ENCODE data around the gene MPPE1. TPM values are rescaled to one million over a fixed set of nuclear protein-coding genes. Genes with fewer than 3 reads are reported as not detected.
A peak's percentile ranks its signal among the peaks of the same experiment; 100 is the strongest.

The MPPE1 gene
- total RNA-seq, 1 experiment from 2014 or later: 37.6 TPM

DNA sequence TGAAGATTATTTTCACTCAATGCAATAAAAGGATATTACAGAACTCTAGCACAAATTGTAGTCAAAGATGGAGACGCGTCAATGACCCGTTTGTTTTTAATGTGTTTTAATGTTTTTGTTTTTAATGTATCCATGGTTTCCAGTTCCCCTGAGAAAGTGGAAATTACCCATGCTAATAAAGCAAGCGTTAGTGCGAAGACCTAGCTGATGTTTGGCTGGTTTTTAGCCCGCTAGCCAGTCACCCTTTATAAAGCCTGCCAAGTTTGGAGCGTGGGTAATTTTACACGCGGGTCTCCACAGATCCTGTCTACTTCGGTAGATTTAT lies 57.3 kb downstream of the MPPE1 start:
- CTCF ChIA-PET: no interaction called here
- Mint-ChIP-seq H3K36me3 (ENCODE audit: insufficient read depth, unreplicated experiment) (peaks cover 53% of the 10 kb centered on the region), H3K27ac (ENCODE audit: unreplicated experiment) (peak overlapping the region; percentile 96), H3K4me3 (ENCODE audit: low read depth, unreplicated experiment) (peak overlapping the region; percentile 88), H3K27me3 (ENCODE audit: unreplicated experiment) (no peaks in the 10 kb centered on the region), H3K4me1 (ENCODE audit: low read depth, unreplicated experiment) (peaks cover 17% of the 10 kb centered on the region), H3K9me3 (ENCODE audit: low read depth, unreplicated experiment) (no peaks in the 10 kb centered on the region)
- TF ChIP-seq CTCF (IDR thresholded peaks at IDR 0.05; ENCODE audit: unreplicated experiment): no peak
- BruUV-seq (replicated peaks): TSS peak; percentile 79
- DNase-seq: no peak
- intact Hi-C loops (cut with micrococcal nuclease; ENCODE audit: unreplicated experiment): loop anchor here (2.0 to 10.0 kb wide), 2 partner anchors 58 to 134 kb away; partner anchors contain the start of genes IMPA2 and MPPE1

DNA sequence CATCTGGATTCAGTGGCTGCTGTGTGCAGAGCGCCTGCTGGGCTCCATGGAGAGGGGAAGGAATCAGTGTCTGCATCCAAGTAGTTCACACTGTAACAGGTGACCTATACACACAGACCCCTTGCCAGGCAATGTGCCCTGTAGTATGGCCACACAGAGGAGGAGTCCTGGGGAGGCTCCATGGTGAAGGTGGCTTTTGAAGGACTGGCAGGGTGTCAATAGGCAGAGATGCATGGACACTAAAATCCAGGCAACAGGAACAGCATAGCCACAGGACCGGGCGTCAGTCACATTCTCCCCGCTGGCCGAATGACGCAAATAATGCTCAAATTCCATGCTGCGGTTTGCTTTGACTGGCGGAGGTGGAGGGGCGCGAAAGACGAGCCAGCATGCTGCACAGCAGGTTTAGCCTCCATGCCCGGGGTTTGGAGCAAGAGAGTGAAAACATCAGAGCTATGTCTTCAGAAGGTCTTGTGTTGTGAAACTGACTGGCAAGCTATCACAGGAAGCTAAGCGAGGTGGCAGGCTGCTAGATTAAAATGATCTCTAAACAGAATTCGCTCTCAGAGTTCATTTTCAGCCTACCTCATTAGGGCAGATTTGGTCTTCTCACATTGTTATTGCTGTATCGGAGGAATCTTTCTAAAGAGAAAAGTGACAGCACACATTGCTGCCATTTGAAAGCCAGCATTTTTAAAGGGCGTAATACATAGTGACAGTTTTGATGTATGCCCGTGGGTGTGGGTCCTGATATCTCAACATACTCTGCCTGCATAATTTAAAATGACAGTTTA lies 58.1 kb downstream of the MPPE1 start:
- intact Hi-C loops (cut with micrococcal nuclease; ENCODE audit: unreplicated experiment): loop anchor here (2.0 to 10.0 kb wide), 2 partner anchors 59 to 135 kb away; partner anchors contain the start of genes IMPA2 and MPPE1
- BruUV-seq (replicated peaks): no TSS peak
- Mint-ChIP-seq H3K4me3 (ENCODE audit: low read depth, unreplicated experiment) (peak overlapping the region; percentile 88), H3K9me3 (ENCODE audit: low read depth, unreplicated experiment) (no peaks in the 10 kb centered on the region), H3K27ac (ENCODE audit: unreplicated experiment) (peak overlapping the region; percentile 96), H3K27me3 (ENCODE audit: unreplicated experiment) (no peaks in the 10 kb centered on the region), H3K36me3 (ENCODE audit: insufficient read depth, unreplicated experiment) (peaks cover 47% of the 10 kb centered on the region), H3K4me1 (ENCODE audit: low read depth, unreplicated experiment) (peaks cover 17% of the 10 kb centered on the region)
- no peak for TF ChIP-seq CTCF (IDR thresholded peaks at IDR 0.05; ENCODE audit: unreplicated experiment)
- DNase-seq: peak; percentile 79
- CTCF ChIA-PET: no interaction called here

- Mint-ChIP-seq H3K27me3 (ENCODE audit: unreplicated experiment) (no peaks in the 10 kb centered on the region), H3K27ac (ENCODE audit: unreplicated experiment) (peak overlapping the region; percentile 96), H3K4me1 (ENCODE audit: low read depth, unreplicated experiment) (peaks cover 17% of the 10 kb centered on the region), H3K9me3 (ENCODE audit: low read depth, unreplicated experiment) (no peaks in the 10 kb centered on the region), H3K4me3 (ENCODE audit: low read depth, unreplicated experiment) (peak overlapping the region; percentile 88), H3K36me3 (ENCODE audit: insufficient read depth, unreplicated experiment) (peaks cover 44% of the 10 kb centered on the region)
- no peak for TF ChIP-seq CTCF (IDR thresholded peaks at IDR 0.05; ENCODE audit: unreplicated experiment)
- BruUV-seq (replicated peaks): no TSS peak
- intact Hi-C loops (cut with micrococcal nuclease; ENCODE audit: unreplicated experiment): no loop called here
- CTCF ChIA-PET: no interaction called here
- no peak for DNase-seq
Observed at GRCh38 chr18:11849279-11849678, 58.8 kb downstream of the MPPE1 start.

DNA sequence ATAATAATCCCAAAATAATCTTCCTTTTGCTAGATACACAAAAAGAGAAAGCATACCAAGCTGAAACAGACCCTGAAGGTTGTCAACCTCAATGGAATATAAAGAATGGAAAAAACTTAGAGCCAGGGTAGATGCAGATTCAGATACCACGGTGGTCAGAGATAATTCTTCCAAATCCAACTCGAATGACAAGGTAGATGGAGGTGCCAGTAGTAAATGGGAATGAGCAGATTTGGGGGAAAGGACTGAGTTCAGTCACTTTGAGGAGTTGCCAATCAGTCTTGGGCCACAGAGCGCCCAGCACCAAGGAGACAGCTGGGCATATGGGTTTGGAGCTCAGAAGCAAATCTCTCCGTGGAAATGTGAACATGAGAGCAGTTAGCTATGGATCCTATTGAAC lies 60.3 kb downstream of the MPPE1 start:
- no peaks in the 10 kb centered on the region for H3K27me3 Mint-ChIP-seq (ENCODE audit: unreplicated experiment)
- peaks cover 32% of the 10 kb centered on the region for H3K36me3 Mint-ChIP-seq (ENCODE audit: insufficient read depth, unreplicated experiment)
- H3K4me1 Mint-ChIP-seq (ENCODE audit: low read depth, unreplicated experiment): peaks cover 17% of the 10 kb centered on the region
- DNase-seq: no peak
- no peak for TF ChIP-seq CTCF (IDR thresholded peaks at IDR 0.05; ENCODE audit: unreplicated experiment)
- no peaks in the 10 kb centered on the region for H3K9me3 Mint-ChIP-seq (ENCODE audit: low read depth, unreplicated experiment)
- no peak overlapping the region for H3K27ac Mint-ChIP-seq (ENCODE audit: unreplicated experiment)
- BruUV-seq (replicated peaks): no TSS peak
- H3K4me3 Mint-ChIP-seq (ENCODE audit: low read depth, unreplicated experiment): no peak overlapping the region
- intact Hi-C loops (cut with micrococcal nuclease; ENCODE audit: unreplicated experiment): no loop called here
- CTCF ChIA-PET: no interaction called here
